ENCODE measurements around the gene SPAG8.

Gene SPAG8

DNA sequence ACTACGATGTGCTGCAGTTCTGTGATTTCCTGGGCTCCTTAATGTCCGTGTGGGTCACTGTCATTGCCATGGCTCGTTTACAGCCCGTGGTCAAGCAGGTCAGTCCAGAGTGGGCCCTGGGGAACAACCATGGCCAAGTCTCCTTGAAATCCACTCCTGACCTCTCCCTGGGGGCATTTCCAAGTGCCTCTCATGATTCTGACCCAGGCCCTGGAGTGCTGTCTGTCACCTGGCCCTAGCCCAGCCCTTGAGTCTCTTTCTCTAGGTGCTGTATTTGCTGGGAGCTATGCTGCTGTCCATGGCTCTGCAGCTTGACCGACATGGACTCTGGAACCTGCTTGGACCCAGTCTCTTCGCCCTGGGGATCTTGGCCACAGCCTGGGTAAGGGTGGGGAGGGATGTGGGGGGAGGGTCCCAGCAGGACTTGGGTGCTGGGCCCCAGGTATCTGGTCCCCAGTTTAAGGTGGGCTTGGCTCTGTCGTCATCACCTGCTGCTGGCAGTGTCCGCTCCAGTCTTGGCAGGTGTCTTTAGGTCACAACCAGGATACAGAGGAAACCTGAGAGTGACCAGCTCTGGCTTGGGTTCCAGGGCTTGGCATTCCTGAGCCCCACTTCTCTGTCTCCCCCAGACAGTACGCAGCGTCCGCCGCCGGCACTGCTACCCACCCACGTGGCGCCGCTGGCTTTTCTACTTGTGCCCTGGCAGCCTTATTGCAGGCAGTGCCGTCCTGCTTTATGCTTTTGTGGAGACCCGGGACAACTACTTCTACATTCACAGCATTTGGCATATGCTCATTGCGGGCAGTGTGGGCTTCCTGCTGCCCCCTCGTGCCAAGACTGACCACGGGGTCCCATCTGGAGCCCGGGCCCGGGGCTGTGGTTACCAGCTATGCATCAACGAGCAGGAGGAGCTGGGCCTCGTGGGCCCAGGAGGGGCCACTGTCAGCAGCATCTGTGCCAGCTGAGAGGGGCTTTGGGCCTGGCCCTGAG, 41.1 kb upstream of the SPAG8 start:
- Histone ChIP-seq H3K9me3 (ENCODE audit: control insufficient read depth, low read length) (no peaks in the 10 kb centered on the region), H3K4me1 (ENCODE audit: control insufficient read depth, insufficient read depth, low read length, poor library complexity, severe bottlenecking) (no peaks in the 10 kb centered on the region), H3K27me3 (replicated peaks; ENCODE audit: control insufficient read depth, insufficient read depth, low read length, poor library complexity, severe bottlenecking) (no peaks in the 10 kb centered on the region), H3K36me3 (ENCODE audit: control insufficient read depth, insufficient read depth, low read length) (no peaks in the 10 kb centered on the region), H3K27ac (ENCODE audit: insufficient read depth, low read length, poor library complexity, severe bottlenecking) (no peak overlapping the region), H3K4me3 (ENCODE audit: insufficient read depth, low read depth, low read length, poor library complexity, severe bottlenecking) (no peak overlapping the region)
- no peak for DNase-seq

DNA sequence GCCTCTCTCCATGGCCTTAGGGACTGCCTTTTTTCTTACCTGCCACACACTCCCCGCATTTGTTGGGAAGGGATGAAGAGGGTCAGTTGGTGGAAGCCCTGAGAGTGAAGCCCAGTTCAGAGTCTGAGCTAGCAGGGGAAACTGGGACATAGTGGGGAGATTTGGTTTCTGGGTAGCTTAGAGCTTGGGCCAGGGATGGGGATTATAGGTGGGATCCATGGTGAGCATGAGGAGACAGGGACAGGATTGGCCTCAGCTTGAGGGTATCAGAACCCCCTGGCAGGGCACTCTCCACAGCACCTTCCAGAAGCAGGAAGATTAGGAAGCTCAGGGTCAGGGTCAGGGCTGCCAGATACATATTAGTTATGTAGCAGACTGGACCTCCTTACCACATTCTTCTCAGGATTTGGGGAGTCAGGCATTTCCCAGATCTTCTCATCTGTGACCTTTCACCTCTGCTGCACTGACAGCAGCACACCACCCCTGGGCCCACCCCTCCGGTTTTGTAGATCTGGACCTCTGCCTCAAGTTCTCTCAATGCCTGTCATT, 40.3 kb upstream of the SPAG8 start:
- H3K27ac ChIP-seq (ENCODE audit: insufficient read depth, low read length, poor library complexity, severe bottlenecking): no peak overlapping the region
- no peak overlapping the region for H3K4me3 ChIP-seq (ENCODE audit: insufficient read depth, low read depth, low read length, poor library complexity, severe bottlenecking)
- H3K27me3 ChIP-seq (replicated peaks; ENCODE audit: control insufficient read depth, insufficient read depth, low read length, poor library complexity, severe bottlenecking): no peaks in the 10 kb centered on the region
- H3K9me3 ChIP-seq (ENCODE audit: control insufficient read depth, low read length): no peaks in the 10 kb centered on the region
- H3K4me1 ChIP-seq (ENCODE audit: control insufficient read depth, insufficient read depth, low read length, poor library complexity, severe bottlenecking): no peaks in the 10 kb centered on the region
- no peaks in the 10 kb centered on the region for H3K36me3 ChIP-seq (ENCODE audit: control insufficient read depth, insufficient read depth, low read length)
- no peak for DNase-seq

- no peak overlapping the region for H3K27ac ChIP-seq (ENCODE audit: insufficient read depth, low read length, poor library complexity, severe bottlenecking)
- H3K36me3 ChIP-seq (ENCODE audit: control insufficient read depth, insufficient read depth, low read length): no peaks in the 10 kb centered on the region
- peaks cover 19% of the 10 kb centered on the region for H3K4me1 ChIP-seq (ENCODE audit: control insufficient read depth, insufficient read depth, low read length, poor library complexity, severe bottlenecking)
- no peaks in the 10 kb centered on the region for H3K9me3 ChIP-seq (ENCODE audit: control insufficient read depth, low read length)
- DNase-seq: no peak
- no peak overlapping the region for H3K4me3 ChIP-seq (ENCODE audit: insufficient read depth, low read depth, low read length, poor library complexity, severe bottlenecking)
- H3K27me3 ChIP-seq (replicated peaks; ENCODE audit: control insufficient read depth, insufficient read depth, low read length, poor library complexity, severe bottlenecking): no peaks in the 10 kb centered on the region
Measured at GRCh38 chr9:35847792-35848572, 35.9 kb upstream of the SPAG8 start.

DNA sequence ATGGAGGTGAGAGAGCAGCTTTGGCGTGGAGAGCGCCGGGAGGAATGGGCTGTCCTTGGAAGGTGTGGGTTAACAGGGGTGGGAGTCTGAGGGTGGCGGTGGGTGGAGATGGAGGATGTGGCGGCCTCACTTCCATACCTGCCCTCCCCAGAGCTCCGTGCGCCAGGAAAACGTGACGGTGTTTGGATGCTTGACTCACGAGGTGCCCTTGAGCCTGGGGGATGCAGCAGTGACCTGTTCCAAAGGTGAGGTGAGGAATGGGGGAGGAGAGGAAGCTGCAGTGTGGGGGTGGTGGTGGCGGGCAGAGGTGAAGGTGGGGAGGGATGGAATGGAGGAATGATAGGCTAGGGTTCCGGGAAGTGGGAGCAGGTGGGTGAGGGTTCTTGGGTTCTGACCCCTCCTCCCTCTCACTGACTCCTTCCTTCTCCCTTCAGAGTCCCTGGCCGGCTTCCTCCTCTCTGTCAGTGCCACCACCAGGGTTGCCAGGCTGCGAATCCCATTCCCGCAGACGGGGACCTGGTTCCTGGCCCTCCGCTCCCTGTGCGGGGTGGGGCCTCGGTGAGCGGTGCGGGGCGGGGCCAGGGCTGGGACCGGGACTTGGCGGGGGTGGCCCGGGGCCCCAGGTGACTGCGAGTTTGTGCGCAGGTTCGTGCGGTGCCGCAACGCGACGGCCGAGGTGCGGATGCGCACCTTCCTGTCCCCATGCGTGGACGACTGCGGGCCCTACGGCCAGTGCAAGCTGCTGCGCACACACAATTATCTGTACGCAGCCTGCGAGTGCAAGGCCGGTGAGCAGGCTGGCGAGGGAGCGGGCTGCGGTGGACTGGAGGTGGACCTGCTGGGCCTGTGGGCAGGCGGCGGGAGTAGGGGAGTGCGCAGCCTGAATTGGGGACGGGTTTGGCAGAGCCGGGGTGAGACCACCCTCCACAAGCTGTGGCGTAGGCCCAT, 34.0 kb upstream of the SPAG8 start:
- Histone ChIP-seq H3K27ac (ENCODE audit: insufficient read depth, low read length, poor library complexity, severe bottlenecking) (peak overlapping the region; percentile 29), H3K27me3 (replicated peaks; ENCODE audit: control insufficient read depth, insufficient read depth, low read length, poor library complexity, severe bottlenecking) (no peaks in the 10 kb centered on the region), H3K36me3 (ENCODE audit: control insufficient read depth, insufficient read depth, low read length) (no peaks in the 10 kb centered on the region), H3K4me3 (ENCODE audit: insufficient read depth, low read depth, low read length, poor library complexity, severe bottlenecking) (no peak overlapping the region), H3K4me1 (ENCODE audit: control insufficient read depth, insufficient read depth, low read length, poor library complexity, severe bottlenecking) (peaks cover 19% of the 10 kb centered on the region), H3K9me3 (ENCODE audit: control insufficient read depth, low read length) (no peaks in the 10 kb centered on the region)
- DNase-seq: no peak

- Histone ChIP-seq H3K36me3 (ENCODE audit: control insufficient read depth, insufficient read depth, low read length) (no peaks in the 10 kb centered on the region), H3K4me1 (ENCODE audit: control insufficient read depth, insufficient read depth, low read length, poor library complexity, severe bottlenecking) (peaks cover 19% of the 10 kb centered on the region), H3K4me3 (ENCODE audit: insufficient read depth, low read depth, low read length, poor library complexity, severe bottlenecking) (no peak overlapping the region), H3K27ac (ENCODE audit: insufficient read depth, low read length, poor library complexity, severe bottlenecking) (no peak overlapping the region), H3K27me3 (replicated peaks; ENCODE audit: control insufficient read depth, insufficient read depth, low read length, poor library complexity, severe bottlenecking) (no peaks in the 10 kb centered on the region), H3K9me3 (ENCODE audit: control insufficient read depth, low read length) (no peaks in the 10 kb centered on the region)
- peak in 2 of 3 donors; percentile 12 to 22 for DNase-seq
Measured at GRCh38 chr9:35844628-35845270, 32.7 kb upstream of the SPAG8 start.

GRCh38 chr9:35842795-35843194, 30.7 kb upstream of the SPAG8 start:
- Histone ChIP-seq H3K9me3 (ENCODE audit: control insufficient read depth, low read length) (no peaks in the 10 kb centered on the region), H3K4me3 (ENCODE audit: insufficient read depth, low read depth, low read length, poor library complexity, severe bottlenecking) (no peak overlapping the region), H3K36me3 (ENCODE audit: control insufficient read depth, insufficient read depth, low read length) (no peaks in the 10 kb centered on the region), H3K27me3 (replicated peaks; ENCODE audit: control insufficient read depth, insufficient read depth, low read length, poor library complexity, severe bottlenecking) (no peaks in the 10 kb centered on the region), H3K27ac (ENCODE audit: insufficient read depth, low read length, poor library complexity, severe bottlenecking) (no peak overlapping the region), H3K4me1 (ENCODE audit: control insufficient read depth, insufficient read depth, low read length, poor library complexity, severe bottlenecking) (peaks cover 19% of the 10 kb centered on the region)
- no peak for DNase-seq

GRCh38 chr9:35842020-35842745, 30.1 kb upstream of the SPAG8 start:
- no peak overlapping the region for H3K27ac ChIP-seq (ENCODE audit: insufficient read depth, low read length, poor library complexity, severe bottlenecking)
- no peaks in the 10 kb centered on the region for H3K36me3 ChIP-seq (ENCODE audit: control insufficient read depth, insufficient read depth, low read length)
- H3K9me3 ChIP-seq (ENCODE audit: control insufficient read depth, low read length): no peaks in the 10 kb centered on the region
- no peak overlapping the region for H3K4me3 ChIP-seq (ENCODE audit: insufficient read depth, low read depth, low read length, poor library complexity, severe bottlenecking)
- H3K4me1 ChIP-seq (ENCODE audit: control insufficient read depth, insufficient read depth, low read length, poor library complexity, severe bottlenecking): peaks cover 19% of the 10 kb centered on the region
- DNase-seq: no peak
- H3K27me3 ChIP-seq (replicated peaks; ENCODE audit: control insufficient read depth, insufficient read depth, low read length, poor library complexity, severe bottlenecking): no peaks in the 10 kb centered on the region

DNA sequence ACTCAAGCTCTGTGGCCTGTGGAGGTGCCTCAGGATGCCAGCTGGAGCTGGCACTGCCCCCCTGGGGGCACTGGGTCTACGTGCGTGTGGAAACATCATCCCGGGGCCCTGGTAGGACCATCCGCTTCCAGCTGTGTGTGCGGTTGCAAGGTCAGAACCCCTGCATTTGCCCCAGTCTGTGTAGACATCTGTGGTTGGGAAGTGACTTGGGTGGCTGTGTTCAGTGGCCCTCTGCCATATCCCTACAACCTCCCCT, 29.5 kb upstream of the SPAG8 start:
- Histone ChIP-seq H3K4me3 (ENCODE audit: insufficient read depth, low read depth, low read length, poor library complexity, severe bottlenecking) (no peak overlapping the region), H3K27me3 (replicated peaks; ENCODE audit: control insufficient read depth, insufficient read depth, low read length, poor library complexity, severe bottlenecking) (no peaks in the 10 kb centered on the region), H3K36me3 (ENCODE audit: control insufficient read depth, insufficient read depth, low read length) (no peaks in the 10 kb centered on the region), H3K27ac (ENCODE audit: insufficient read depth, low read length, poor library complexity, severe bottlenecking) (no peak overlapping the region), H3K4me1 (ENCODE audit: control insufficient read depth, insufficient read depth, low read length, poor library complexity, severe bottlenecking) (peaks cover 17% of the 10 kb centered on the region), H3K9me3 (ENCODE audit: control insufficient read depth, low read length) (no peaks in the 10 kb centered on the region)
- no peak for DNase-seq
